B cell (primary cell): ENCODE data around the gene ANAPC13. TPM values are rescaled to one million over a fixed set of nuclear protein-coding genes. Genes with fewer than 3 reads are reported as not detected.

Experiments
- ATAC-seq: fragments of 200-7000 bp; cut with Tn5 transposase; one replicate; pipeline ENCODE4 v1.10.0; 2021; ENCODE audit warnings: low read depth, mild to moderate bottlenecking, moderate number of reproducible peaks, moderate library complexity
- CTCF ChIA-PET: fragments of 350-600 bp; sonication (Branson Sonifier 250); formaldehyde crosslinking; loops from one replicate; lab custom pipeline; 2021; ENCODE audit warnings: antibody characterized with exemption, inconsistent platforms; lab: Charles Lee
- POLR2A ChIA-PET: fragments of 350-600 bp; sonication (Branson Sonifier 250); formaldehyde crosslinking; loops from one replicate; lab custom pipeline; 2021; ENCODE audit warnings: antibody characterized with exemption; lab: Charles Lee
- DNase-seq: peaks from one replicate; pipeline ENCODE4 v3.0.0; 2013
- H2AFZ ChIP-seq: 2 replicates; pipeline ENCODE4 v1.6.1; 2012; ENCODE audit warnings: mild to moderate bottlenecking, low read depth, low read length; ENCODE audit not compliant: insufficient read depth, poor library complexity, severe bottlenecking
- H3K27ac ChIP-seq, 2 donors: 1 replicate in 1 of 2; 2 replicates in 1 of 2; pipeline ENCODE4 v1.5.1; 2012 to 2013; ENCODE audit warnings: low read length in 2 of 2, mild to moderate bottlenecking in 2 of 2, moderate library complexity in 1 of 2
- H3K27me3 ChIP-seq, 4 experiments: fragments of 200-600 bp in 1 of 4; sonication (generic) in 1 of 4; replicated peaks in 1 of 4; 1 replicate in 2 of 4; 2 replicates in 2 of 4; pipeline versions ENCODE4 v1.6.1 to v1.7.0; 2013 to 2016; ENCODE audit warnings: low read length in 3 of 4, mild to moderate bottlenecking in 2 of 4, mixed read lengths in 1 of 4, moderate library complexity in 1 of 4; ENCODE audit not compliant: insufficient read depth in 4 of 4, control insufficient read depth in 3 of 4; ENCODE audit errors: control extremely low read depth in 1 of 4
- H3K36me3 ChIP-seq, 2 experiments: replicated peaks in 1 of 2; 1 replicate in 1 of 2; 2 replicates in 1 of 2; pipeline versions ENCODE4 v1.6.1 to v1.7.1; 2013; ENCODE audit warnings: low read length in 1 of 2; ENCODE audit not compliant: insufficient read depth in 2 of 2, control insufficient read depth in 1 of 2; ENCODE audit errors: control extremely low read depth in 1 of 2, extremely low read depth in 1 of 2
- H3K4me1 ChIP-seq, 2 donors: fragments of 200-600 bp in 1 of 2; sonication (generic) in 1 of 2; 1 replicate in 1 of 2; 2 replicates in 1 of 2; pipeline versions ENCODE4 v1.5.1 to v1.6.1; 2013 to 2017; ENCODE audit warnings: low read length in 2 of 2; ENCODE audit not compliant: control insufficient read depth in 2 of 2, insufficient read depth in 2 of 2
- H3K4me2 ChIP-seq: replicated peaks from 2 replicates; pipeline ENCODE3; 2012; ENCODE audit warnings: mild to moderate bottlenecking, low read depth, low read length; ENCODE audit not compliant: poor library complexity, severe bottlenecking
- H3K4me3 ChIP-seq, 5 experiments: fragments of 200-600 bp in 1 of 5; sonication (generic) in 1 of 5; 1 replicate in 3 of 5; 2 replicates in 2 of 5; pipeline versions ENCODE4 v1.5.1 to v1.7.0; 2011 to 2016; ENCODE audit warnings: low read length in 4 of 5, mild to moderate bottlenecking in 4 of 5, low read depth in 2 of 5, control low read depth in 1 of 5, moderate library complexity in 1 of 5; ENCODE audit not compliant: insufficient read depth in 1 of 5; ENCODE audit errors: control extremely low read depth in 1 of 5, extremely low read depth in 1 of 5
- H3K79me2 ChIP-seq: fragments of 200-600 bp; sonication (generic); one replicate; pipeline ENCODE4 v1.6.0; 2016; ENCODE audit warnings: low read length; ENCODE audit not compliant: control insufficient read depth, insufficient read depth
- H3K9ac ChIP-seq: fragments of 200-600 bp; sonication (generic); 2 replicates; pipeline ENCODE4 v1.6.1; 2017; ENCODE audit warnings: mild to moderate bottlenecking, low read length, moderate library complexity
- H3K9me3 ChIP-seq, 3 donors: one replicate each; pipeline versions ENCODE4 v1.6.1 to v1.7.1; 2013; ENCODE audit warnings: low read length in 2 of 3; ENCODE audit not compliant: control insufficient read depth in 2 of 3, insufficient read depth in 1 of 3; ENCODE audit errors: control extremely low read depth in 1 of 3
- H4K20me1 ChIP-seq: 2 replicates; pipeline ENCODE4 v1.6.0; 2012; ENCODE audit warnings: mild to moderate bottlenecking, low read length; ENCODE audit not compliant: insufficient read depth, control insufficient read depth, poor library complexity, severe bottlenecking
- H3K27ac Mint-ChIP-seq: one replicate; pipeline ENCODE4 v1.8.0; 2021; ENCODE audit warnings: mixed read lengths
- H3K27me3 Mint-ChIP-seq: one replicate; pipeline ENCODE4 v1.8.0; 2021; ENCODE audit warnings: mixed read lengths
- H3K4me1 Mint-ChIP-seq: one replicate; pipeline ENCODE4 v1.8.0; 2021; ENCODE audit warnings: mixed read lengths
- H3K4me3 Mint-ChIP-seq: one replicate; pipeline ENCODE4 v1.8.0; 2021; ENCODE audit warnings: mixed read lengths
- H3K9me3 Mint-ChIP-seq: one replicate; pipeline ENCODE4 v1.8.0; 2022; ENCODE audit warnings: mixed read lengths; ENCODE audit not compliant: insufficient read depth
- CTCF ChIP-seq: fragments of 200-600 bp; IDR thresholded peaks from one replicate; pipeline ENCODE4 v1.8.0; 2022; ENCODE audit warnings: antibody characterized with exemption, mild to moderate bottlenecking
- EZH2 ChIP-seq: IDR thresholded peaks from 2 replicates; pipeline ENCODE4 v1.6.1; 2012; ENCODE audit warnings: borderline replicate concordance, low read depth, mild to moderate bottlenecking, moderate library complexity, low read length; ENCODE audit not compliant: insufficient read depth, poor library complexity, severe bottlenecking
- WGBS: methylation state at CpG from one replicate; pipeline ENCODE4 v1.1.5; 2013; ENCODE audit warnings: missing lambda C conversion rate; ENCODE audit not compliant: insufficient coverage; 5-methylcytosine and 5-hydroxymethylcytosine counted together
- intact Hi-C: fragments of 100-400 bp; cut with micrococcal nuclease; formaldehyde crosslinking; loops from one replicate; pipeline ENCODE4 v1.10.0; 2022
- polyA plus RNA-seq: library from polyadenylated mRNA; depleted of rRNA; stranded (reverse); fragments of >200 nt; gene quantifications from 2 replicates; pipeline ENCODE4 v1.2.3, GENCODE V29; 2012
- total RNA-seq, 2 donors: library from RNA; stranded (reverse); fragments of 120-200 nt in 1 of 2; gene quantifications; 1 replicate in 1 of 2; 2 replicates in 1 of 2; pipeline versions ENCODE4 v1.2.3 to v1.2.4, GENCODE V29; 2013 to 2022

Gene ANAPC13
- total and polyA plus RNA-seq, 2 donors (not counting 1 experiment from before 2014, with no cell fraction given): 13.0 to 29.3 TPM

- H3K9me3 Mint-ChIP-seq: no peaks in the 10 kb centered on the region
- DNase-seq (no peak), ATAC-seq (no peak)
- Histone ChIP-seq H3K9ac (no peak overlapping the region), H3K27ac (no peak overlapping the region), H4K20me1 (no peaks in the 10 kb centered on the region), H2AFZ (no peak overlapping the region), H3K9me3 (no peaks in the 10 kb centered on the region), H3K4me3 (no peak overlapping the region), H3K36me3 (no peaks in the 10 kb centered on the region), H3K4me2 (no peak overlapping the region), H3K79me2 (no peaks in the 10 kb centered on the region), H3K4me1 (no peaks in the 10 kb centered on the region), H3K27me3 (peaks cover 0 to 13% (median 1%) of the 10 kb centered on the region in 4 experiments)
- no peaks in the 10 kb centered on the region for H3K4me1 Mint-ChIP-seq
- ChIA-PET CTCF (no interaction called here), POLR2A (no interaction called here)
- intact Hi-C loops: no loop called here
- no peak overlapping the region for H3K4me3 Mint-ChIP-seq
- 90% methylated on average over 6 of the region's 9 CpGs for WGBS
- H3K27me3 Mint-ChIP-seq: peaks cover 33% of the 10 kb centered on the region
- H3K27ac Mint-ChIP-seq: no peak overlapping the region
- TF ChIP-seq EZH2 (no peak), CTCF (no peak)
These were observed 28.3 kb downstream of the ANAPC13 start for GRCh38 chr3:134457376-134458074.

GRCh38 chr3:134453631-134454030 lies 32.2 kb downstream of the ANAPC13 start:
- no peak overlapping the region for H3K4me3 Mint-ChIP-seq
- H3K27me3 Mint-ChIP-seq: peaks cover 33% of the 10 kb centered on the region
- ATAC-seq (no peak), DNase-seq (no peak)
- H3K9ac ChIP-seq: no peak overlapping the region
- TF ChIP-seq CTCF (no peak), EZH2 (no peak)
- no peak overlapping the region for H3K27ac ChIP-seq
- no peak overlapping the region for H3K27ac Mint-ChIP-seq
- H2AFZ ChIP-seq: no peak overlapping the region
- no peaks in the 10 kb centered on the region for H3K9me3 Mint-ChIP-seq
- H3K4me3 ChIP-seq: no peak overlapping the region
- H4K20me1 ChIP-seq: no peaks in the 10 kb centered on the region
- 82% methylated on average over 5 of the region's 6 CpGs for WGBS
- H3K9me3 ChIP-seq: no peaks in the 10 kb centered on the region
- no peak overlapping the region for H3K4me2 ChIP-seq
- intact Hi-C loops: no loop called here
- CTCF ChIA-PET: interaction anchor here (1.5 kb wide), 1 partner anchor 254 kb away, joined by 3 read pairs; no protein-coding TSS in a partner anchor
- H3K36me3 ChIP-seq: no peaks in the 10 kb centered on the region
- H3K4me1 ChIP-seq: no peaks in the 10 kb centered on the region
- H3K79me2 ChIP-seq: no peaks in the 10 kb centered on the region
- POLR2A ChIA-PET: no interaction called here
- H3K27me3 ChIP-seq: peaks cover 0 to 19% (median 1%) of the 10 kb centered on the region in 4 experiments
- H3K4me1 Mint-ChIP-seq: no peaks in the 10 kb centered on the region
